Thymus (tissue), 2 donors: ENCODE data around the gene DNAJB13. TPM values are rescaled to one million over a fixed set of nuclear protein-coding genes. Genes with fewer than 3 reads are reported as not detected.

Experiments
- polyA plus RNA-seq: library from polyadenylated mRNA; stranded (reverse); fragments of 200-250 nt; gene quantifications from one replicate; pipeline ENCODE4 v1.2.3, GENCODE V29; 2013
- total RNA-seq: library from RNA; stranded (reverse); fragments of 120-200 nt; gene quantifications from one replicate; pipeline ENCODE4 v1.2.4, GENCODE V29; 2013
- donor health status: healthy.

DNAJB13 gene
- total and polyA plus RNA-seq, 2 donors, result 0.24 to 0.30 TPM

Other genes with a start within 250 kb of the DNAJB13 start
- 48.9 TPM for gene RAB6A, start 190.0 kb upstream of the DNAJB13 start, total RNA-seq
- gene RAB6A, start 190.0 kb upstream of the DNAJB13 start, polyA plus RNA-seq, result 64.4 TPM
- gene MRPL48, start 163.2 kb upstream of the DNAJB13 start, total RNA-seq, result 66.6 TPM
- gene MRPL48, start 163.2 kb upstream of the DNAJB13 start, polyA plus RNA-seq, result 43.7 TPM
- 58.3 TPM for gene COA4, start 74.2 kb upstream of the DNAJB13 start, total RNA-seq
- gene COA4, start 74.2 kb upstream of the DNAJB13 start, polyA plus RNA-seq, result 60.5 TPM
- 9.5 TPM for gene PAAF1, start 74.0 kb upstream of the DNAJB13 start, total RNA-seq
- 24.7 TPM for gene PAAF1, start 74.0 kb upstream of the DNAJB13 start, polyA plus RNA-seq
- gene UCP2, start 31.8 kb downstream of the DNAJB13 start, total RNA-seq, result 31.4 TPM
- gene UCP2, start 31.8 kb downstream of the DNAJB13 start, polyA plus RNA-seq, result 119 TPM
- 0.90 TPM for gene UCP3, start 58.1 kb downstream of the DNAJB13 start, total RNA-seq
- gene UCP3, start 58.1 kb downstream of the DNAJB13 start, polyA plus RNA-seq, result 2.1 TPM
- gene C2CD3, start 220.0 kb downstream of the DNAJB13 start, total RNA-seq, result 13.6 TPM
- gene C2CD3, start 220.0 kb downstream of the DNAJB13 start, polyA plus RNA-seq, result 12.2 TPM
- 19.7 TPM for gene PPME1, start 220.3 kb downstream of the DNAJB13 start, total RNA-seq
- gene PPME1, start 220.3 kb downstream of the DNAJB13 start, polyA plus RNA-seq, result 19.8 TPM